Esophagus squamous epithelium (tissue), 4 donors: ENCODE measurements around the gene STX8.

Experiments
- POLR2A ChIP-seq, 4 donors: fragments of 450-650 bp; IDR thresholded peaks; one replicate each; pipeline ENCODE4 v1.6.1; 2017; ENCODE audit warnings: antibody characterized with exemption in 4 of 4, mild to moderate bottlenecking in 4 of 4, moderate library complexity in 3 of 4
- TF ChIP-seq, protein P1 (sequence below), 6 experiments: fragments of 450-650 bp in 4 of 6; fragments of 200-600 bp in 2 of 6; sonication (generic) in 2 of 6; IDR thresholded peaks; one replicate each; pipeline ENCODE4 v1.5.1; 2016 to 2019; ENCODE audit warnings: antibody characterized with exemption in 6 of 6, mild to moderate bottlenecking in 4 of 6, moderate library complexity in 4 of 6

DNA sequence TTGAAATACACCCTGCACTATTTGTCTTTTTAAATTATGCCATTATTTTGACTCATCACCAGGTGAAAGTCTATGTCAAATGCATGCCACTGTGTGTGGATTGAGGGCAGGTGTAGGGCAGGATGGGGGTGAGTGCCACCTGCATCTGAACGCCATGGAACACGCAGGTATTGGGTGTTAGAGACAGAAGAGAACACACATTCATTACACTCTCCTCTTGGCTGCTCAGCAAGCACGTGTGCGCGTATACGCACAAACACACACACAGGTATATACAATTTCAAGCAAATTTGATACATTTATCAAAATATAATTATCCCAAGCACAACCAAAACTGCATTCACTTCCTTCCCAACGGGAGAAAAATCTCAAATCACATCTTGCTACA lies 285.4 kb downstream of the STX8 start:
- no peak for TF ChIP-seq POLR2A (IDR thresholded peaks at IDR 0.05)
- TF ChIP-seq, protein P1, sequence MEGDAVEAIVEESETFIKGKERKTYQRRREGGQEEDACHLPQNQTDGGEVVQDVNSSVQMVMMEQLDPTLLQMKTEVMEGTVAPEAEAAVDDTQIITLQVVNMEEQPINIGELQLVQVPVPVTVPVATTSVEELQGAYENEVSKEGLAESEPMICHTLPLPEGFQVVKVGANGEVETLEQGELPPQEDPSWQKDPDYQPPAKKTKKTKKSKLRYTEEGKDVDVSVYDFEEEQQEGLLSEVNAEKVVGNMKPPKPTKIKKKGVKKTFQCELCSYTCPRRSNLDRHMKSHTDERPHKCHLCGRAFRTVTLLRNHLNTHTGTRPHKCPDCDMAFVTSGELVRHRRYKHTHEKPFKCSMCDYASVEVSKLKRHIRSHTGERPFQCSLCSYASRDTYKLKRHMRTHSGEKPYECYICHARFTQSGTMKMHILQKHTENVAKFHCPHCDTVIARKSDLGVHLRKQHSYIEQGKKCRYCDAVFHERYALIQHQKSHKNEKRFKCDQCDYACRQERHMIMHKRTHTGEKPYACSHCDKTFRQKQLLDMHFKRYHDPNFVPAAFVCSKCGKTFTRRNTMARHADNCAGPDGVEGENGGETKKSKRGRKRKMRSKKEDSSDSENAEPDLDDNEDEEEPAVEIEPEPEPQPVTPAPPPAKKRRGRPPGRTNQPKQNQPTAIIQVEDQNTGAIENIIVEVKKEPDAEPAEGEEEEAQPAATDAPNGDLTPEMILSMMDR (IDR thresholded peaks at IDR 0.05), result no peak
